ENCODE measurements around the gene SMIM3. TPM values are rescaled to one million over a fixed set of nuclear protein-coding genes. Genes with fewer than 3 reads are reported as not detected.

Gene SMIM3
- total and polyA plus RNA-seq, 2 of the 8 experiments (the other 6 are each of a cell fraction or from before 2014, with no cell fraction given) = 10.4 to 15.7 TPM

DNA sequence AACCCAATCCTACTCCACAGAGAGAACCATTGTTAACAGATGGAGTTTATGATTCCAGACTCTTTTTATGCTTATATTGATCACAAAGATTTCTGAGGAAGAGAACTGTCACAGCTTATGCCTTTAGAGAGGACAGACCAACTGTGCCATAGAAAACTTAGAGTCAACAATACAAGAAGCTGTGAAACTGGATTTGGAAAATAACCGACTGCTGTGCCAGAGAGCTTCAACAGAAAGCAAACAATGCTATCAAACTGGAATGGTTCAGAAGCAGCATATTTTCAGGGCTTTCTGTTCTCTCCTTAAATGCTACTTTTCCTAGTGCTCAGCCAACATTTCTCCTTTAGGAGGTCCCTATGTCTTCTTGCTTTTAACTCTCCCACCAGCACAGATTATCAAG lies 24.7 kb upstream of the SMIM3 start (continued):
- TF ChIP-seq SP1 (IDR thresholded peaks at IDR 0.05; ENCODE audit: low read depth, low read length) (no peak), NANOG (IDR thresholded peaks at IDR 0.05; ENCODE audit: insufficient read depth, low read depth, low read length, poor library complexity, severe bottlenecking) (no peak), MAFK (IDR thresholded peaks at IDR 0.05; ENCODE audit: low read depth, low read length) (no peak), KDM4A (IDR thresholded peaks at IDR 0.05; ENCODE audit: low read depth, low read length, severe bottlenecking) (no peak)
